ENCODE results near the gene IL17RA.
"Not testable (repeated sequence)": the region's sequence is repeated elsewhere in the genome, so short reads cannot be mapped to it uniquely, and the experiment has no call there.

The IL17RA gene

DNA sequence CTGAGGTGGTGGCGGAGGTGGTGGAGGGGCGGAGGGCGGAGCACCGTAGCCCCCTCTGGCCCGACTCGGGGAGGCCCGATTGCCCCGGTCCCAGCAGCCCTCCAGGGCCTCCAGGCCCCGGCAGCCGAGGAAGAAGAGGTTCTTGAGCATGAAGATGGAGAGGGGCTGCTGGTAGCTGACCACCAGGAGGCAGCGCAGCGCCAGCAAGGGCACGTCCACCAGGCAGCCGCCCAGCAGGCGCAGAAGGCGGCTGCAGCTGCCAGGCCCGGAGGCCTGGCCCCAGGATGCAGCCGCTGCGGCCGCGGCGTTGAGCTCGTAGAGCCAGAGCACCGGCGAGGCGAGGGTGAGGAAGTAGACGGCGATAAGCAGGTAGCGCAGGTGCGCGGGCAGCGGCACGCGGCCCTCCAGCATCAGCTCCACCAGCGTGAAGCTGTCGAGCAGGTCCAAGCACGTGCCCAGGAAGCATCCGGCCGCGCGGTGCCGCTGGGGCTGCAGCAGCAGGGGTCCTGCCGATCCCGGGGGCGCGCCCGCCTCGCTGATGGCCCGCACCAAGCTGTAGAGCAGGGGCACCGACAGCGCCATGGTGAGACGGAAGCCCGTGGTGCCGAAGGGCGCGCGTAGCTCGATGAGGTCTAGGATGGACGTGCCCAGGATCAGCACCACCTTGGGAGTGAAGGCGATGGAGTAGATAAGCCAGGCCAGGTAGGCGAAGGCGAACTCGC is 34.8 kb downstream of the IL17RA start:
- DNase-seq (ENCODE audit: low read depth, low spot score), result peak; percentile 28

DNA sequence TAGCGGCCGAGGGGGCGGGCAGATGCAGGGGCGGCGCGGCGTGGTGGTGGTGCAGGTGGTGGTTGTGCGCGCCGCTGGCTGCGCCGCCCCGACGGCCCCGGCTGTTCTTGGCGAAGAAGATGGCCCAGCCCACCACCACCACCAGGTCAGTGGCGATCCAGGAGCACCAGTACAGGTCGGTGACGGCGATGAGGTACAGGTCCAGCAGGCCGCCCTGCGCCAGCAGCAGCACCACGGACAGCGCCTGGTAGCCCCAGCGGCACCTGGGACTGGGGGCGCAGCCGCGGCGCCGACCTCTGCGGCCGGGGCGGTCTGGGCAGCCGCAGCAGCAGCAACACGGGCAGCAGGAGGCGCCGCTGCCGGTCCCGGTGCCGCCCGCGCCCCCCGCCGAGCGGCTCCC is 35.5 kb downstream of the IL17RA start:
- peak; percentile 56 for DNase-seq (ENCODE audit: low read depth, low spot score)

DNA sequence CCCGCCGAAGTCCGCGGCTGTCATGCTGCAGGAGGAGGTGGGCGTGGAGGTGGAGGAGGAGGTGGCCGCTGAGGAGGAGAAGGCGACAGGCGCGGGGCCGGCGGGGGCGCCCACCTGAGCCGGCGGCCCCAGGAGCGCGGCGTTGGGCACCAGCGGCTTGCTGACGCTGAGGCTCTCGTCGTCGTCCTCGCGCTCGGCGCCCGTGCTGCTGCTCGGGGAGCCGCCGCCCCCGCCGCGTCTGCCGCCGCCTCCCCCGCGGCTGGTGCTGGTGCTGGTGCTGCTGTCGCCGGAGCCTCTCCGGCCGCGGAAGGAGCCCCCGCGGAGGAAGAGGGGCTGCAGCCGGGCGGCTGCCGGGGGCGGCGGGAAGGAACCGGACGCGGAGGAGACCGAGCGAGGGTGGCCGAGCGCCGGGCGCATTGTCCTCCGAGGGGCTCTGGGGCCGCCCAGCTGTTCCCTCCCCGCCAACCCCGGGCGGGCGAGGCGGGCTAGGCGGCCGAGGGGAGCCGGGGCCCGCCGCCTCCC is 36.0 kb downstream of the IL17RA start:
- DNase-seq (ENCODE audit: low read depth, low spot score), result no peak

DNA sequence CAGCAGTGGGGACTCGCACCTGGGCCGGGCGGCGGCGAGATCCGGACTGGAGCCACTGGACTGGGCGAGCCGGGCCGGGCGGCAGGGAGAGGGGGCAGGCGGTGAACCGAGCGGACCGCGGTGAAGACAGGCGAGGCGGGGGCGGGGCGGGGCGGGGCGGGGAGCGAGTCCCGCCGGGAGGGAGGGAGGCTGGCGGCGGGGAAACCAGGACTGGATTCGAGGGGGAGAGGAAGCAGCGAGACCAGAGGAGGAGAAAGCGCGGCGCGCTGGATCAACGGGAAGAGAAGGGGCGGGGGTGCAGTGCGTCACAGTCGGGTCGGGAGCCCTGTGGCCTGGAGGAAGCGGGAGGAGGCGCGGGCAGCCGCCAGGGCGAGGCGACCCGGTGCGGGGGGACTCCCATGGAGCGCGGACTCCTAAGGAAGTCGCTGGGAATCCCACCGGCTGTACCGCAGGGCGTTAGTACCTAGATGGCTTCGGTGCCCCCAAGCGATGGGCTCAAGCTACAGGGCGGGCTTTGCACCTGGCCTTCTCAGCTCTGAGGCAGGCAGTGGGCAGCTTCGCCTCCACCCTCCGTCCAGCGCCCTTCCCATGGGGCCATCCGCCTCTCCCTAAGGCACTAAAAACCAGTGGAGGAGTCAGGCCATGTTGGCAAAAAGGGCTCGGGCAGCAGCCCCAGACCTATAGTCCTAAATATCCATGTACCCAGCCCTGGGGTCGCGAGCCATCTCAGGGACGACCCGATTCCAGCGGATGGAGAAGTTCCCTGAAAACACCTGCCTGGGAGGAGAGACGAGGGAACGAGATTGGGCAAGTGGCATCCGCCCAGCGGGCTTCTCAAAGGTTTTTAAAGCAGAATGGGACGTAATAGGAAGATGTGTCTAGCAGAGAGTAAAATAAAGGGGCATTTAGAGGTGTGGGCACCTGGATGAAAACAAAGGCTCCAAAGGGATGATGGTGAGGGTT is 36.7 kb downstream of the IL17RA start, which contains the start of gene TMEM121B:
Gene TMEM121B (minus strand): TSS at position 128 of the 963 bp plus-strand sequence. CDS start 233 bp downstream, outside the sequence.
- DNase-seq (ENCODE audit: low read depth, low spot score), result peak; percentile 83

DNA sequence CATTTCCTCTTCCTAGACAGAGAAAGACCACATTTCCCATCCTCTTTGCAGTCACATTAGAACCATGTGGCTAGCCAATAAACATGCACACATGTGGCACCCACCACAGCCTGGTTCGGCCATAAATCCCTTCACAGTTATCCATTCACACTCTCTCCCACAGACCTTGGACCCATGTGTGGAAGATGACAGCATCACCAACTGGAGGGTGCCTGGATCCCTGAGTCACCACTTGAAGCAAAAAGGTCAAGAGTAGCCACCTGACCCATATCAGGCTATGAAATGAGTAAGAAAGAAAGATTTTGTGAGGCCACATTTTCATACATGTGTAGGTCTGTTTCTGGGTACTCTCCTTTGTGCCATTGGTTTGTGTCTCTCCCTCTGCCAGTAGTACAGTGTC is 45.4 kb downstream of the IL17RA start:
- DNase-seq (ENCODE audit: low read depth, low spot score), result no peak

DNA sequence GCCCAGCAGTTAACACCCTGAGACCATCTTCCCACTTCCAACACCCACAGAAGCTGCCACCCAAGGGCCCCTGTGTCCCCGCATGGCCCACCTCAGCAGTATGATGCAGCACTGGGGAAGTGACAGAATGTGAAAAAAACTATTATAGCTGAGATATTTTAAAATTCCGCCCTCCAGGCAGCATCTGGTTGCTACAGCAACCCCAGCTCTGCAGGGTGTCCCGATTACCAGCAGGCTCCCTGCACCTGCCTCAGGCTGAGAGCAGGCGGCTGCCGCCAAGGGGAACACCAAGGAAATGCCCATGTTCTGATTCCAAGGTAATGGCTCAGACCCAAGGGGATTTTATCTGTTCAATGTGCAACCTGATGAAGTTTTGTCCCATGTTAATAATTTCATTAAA is 46.9 kb downstream of the IL17RA start:
- DNase-seq (ENCODE audit: low read depth, low spot score), result no peak

DNA sequence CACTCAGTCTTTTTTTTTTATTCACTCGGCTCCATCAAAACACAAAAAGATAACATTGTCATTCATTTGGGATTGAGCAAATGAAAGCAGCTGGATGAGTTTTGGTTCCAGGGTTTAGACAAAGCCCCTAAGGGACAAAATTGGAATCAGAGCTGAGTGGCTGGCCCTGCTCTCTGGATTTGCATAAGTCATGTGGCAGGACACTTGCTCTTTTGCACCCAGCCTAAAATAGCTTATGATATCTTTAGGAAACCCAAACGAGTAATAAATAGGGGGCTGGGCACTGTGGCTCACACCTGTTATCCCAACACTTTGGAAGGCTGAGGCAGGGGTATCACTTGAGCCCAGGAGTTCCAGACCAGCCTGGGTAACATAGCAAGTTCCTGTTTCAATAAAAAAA is 47.3 kb downstream of the IL17RA start:
- DNase-seq (ENCODE audit: low read depth, low spot score), result no peak

DNA sequence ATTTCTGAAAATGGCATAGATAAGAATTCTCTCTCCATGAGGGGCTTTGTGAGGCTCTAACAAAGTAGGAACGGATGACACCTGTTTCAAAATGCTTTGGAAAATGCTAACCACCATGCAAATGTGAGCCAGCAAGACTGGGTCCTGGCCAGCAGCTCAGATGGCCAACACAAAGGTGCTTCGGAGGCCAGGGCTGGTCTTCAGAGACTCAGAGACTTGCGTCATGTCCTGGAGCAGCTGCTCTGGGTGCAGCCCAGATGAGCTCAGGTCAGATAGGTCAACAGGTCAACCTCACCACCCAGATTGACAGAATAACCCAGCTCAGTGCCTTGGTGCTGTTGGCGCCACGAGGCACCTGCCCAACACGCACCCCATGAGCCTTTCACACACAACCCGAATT is 48.3 kb downstream of the IL17RA start:
- no peak for DNase-seq (ENCODE audit: low read depth, low spot score)

DNA sequence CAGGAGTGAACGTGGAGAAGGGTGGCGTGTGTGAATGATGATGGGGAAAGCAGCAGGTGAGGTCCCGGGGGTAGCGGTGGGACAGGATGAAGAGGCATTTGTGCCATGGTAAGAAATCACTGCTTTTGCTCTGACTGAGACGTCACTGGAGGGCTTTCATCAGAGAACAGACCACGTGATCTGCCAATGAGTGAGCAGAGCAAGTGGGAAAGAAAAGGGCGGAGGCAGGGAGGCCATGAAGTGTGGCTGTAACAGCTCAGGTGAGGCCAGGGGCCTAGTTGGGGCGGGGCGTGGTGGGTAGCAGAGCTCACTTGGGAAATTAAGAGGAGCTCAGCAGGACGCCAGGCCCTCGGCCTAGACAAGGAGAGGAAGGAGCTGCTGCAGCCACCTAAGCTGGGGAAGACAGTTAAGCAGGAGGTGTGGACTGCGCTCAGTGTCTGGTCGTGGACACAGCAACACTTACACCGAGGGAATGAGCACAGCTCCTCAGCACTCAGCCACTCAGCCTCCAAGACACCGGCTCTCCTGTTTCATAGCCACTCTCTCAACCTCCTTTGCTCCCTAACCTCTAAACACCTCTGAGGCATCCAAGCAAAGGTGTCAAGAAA is 50.5 kb downstream of the IL17RA start:
- no peak for DNase-seq (ENCODE audit: low read depth, low spot score)

DNA sequence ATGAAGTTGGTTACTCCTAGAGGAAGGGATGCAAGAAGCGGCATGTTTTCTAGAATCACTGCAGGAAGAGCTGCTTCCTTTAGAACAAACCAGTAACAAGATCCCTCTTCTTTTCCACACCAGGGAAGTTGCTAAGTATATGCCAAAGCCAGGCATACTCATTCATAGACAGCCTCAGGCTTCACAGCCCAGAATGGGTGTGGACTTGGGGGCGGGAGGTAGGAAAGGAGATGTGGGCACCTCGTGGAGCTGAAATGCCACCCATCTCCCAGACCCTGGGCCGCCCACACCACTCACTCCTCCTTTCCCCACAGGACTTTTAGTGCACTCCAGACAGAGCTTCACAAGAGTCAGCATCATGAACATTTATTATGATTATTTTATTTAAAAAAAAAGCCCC is 52.4 kb downstream of the IL17RA start:
- DNase-seq (ENCODE audit: low read depth, low spot score), result no peak

DNA sequence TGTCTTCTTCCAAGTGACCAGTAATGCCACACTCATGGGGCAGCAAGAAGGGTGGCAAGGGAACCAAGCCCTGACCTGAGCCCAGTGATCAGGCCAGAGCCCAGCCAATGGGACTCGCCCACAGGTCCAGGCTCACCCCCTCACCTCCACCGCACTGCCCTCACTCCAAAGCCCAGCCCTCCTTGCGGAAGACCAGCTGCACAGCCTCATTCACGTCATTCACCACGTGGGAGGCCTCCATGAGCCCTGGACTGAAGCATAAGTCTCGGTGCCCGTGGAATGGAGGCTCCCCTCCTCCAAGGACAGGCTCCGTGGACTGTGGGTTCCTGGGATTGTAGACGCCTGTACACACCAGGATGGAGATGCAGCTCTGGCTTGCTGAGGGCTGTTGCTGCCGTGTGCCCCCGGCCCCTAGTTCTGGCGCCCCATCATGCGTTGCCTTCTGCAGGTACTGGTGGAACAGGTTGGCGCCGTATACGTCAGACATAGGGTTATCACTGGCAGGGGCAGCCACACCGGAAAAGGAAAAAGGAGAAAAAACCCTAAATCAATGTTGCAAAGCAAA is 53.1 kb downstream of the IL17RA start:
- DNase-seq (ENCODE audit: low read depth, low spot score), result no peak

DNA sequence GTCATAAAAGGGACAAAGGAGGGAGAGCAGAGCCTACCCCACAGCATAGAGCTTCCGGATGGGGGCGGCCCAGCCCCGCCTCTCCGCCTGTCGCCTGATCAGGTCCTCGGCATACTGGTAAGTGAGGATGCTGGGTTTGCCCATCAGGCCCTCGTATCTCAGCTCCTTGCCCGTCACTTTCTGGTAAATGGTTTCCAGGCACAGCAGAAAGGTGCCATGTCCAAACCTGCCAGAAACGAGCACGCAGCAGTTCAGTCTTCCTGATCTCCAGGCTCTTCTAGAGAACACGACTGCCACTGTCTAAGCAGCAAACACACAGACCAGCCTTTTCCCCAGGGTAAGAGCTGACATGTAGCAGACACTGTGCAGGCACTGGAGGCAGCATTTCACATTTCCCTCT is 53.7 kb downstream of the IL17RA start:
- no peak for DNase-seq (ENCODE audit: low read depth, low spot score)

DNA sequence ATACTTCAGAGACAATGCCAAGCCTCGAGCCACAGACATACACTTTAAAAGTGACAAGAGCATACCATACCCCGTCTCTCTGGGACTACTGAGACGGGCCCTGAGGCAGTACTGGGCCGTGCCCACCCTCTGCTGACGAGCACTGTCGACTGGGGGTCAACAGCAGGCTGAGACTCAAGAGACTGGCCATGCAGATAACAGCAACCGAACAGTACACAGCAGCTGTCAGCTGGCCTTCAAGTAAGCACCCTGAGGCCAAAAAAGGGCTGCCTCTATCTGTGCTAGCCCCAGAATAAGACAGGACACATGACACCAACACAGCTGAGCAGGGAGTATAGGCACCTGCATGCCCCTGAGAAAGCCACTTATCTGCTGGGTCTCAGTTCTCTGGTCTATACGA is 55.2 kb downstream of the IL17RA start:
- DNase-seq (ENCODE audit: low read depth, low spot score), result no peak

DNA sequence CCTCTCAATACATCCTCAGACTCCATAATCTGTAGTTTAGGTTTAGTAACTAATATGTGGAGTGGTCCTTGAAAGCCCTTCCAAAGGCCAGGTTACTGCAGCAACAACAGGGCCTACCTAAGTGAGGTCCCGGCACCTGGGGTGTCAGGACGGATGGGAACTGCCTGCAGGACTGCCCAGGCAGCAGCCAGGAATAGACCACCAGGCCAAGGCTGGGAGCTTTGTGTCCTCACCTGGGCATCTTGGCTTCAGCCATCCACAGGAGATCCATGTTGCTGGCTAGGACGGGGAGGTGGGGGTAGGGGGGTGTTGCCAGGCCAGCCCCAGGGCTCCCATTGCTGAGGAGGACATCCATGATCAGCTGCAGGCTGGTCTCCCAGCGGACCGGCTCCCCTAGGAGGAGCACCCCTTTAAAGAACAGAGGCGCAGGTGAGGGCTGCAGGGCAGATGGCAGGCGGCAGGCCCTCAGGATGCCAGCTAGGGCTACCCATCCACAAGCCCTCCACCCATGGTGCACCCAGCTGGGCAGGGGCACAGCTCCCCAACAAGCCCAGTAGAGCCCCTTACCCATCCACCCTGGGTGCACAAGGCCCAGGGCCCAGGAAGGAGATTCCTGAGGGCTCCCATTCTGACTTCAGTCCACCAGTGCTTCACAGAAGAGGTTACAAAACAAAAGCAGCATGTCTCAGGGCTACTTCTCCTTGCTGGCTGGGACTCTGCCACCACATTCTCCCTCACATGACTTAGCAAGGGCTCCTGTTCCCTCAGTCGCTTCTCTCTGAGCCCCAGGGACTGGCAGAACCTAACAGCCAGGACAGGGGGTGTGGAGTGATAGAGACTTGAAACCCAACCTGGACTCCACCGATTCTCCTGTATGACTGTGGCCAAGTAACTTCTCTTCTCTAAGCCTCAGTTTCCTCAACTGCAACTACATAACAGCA is 56.3 kb downstream of the IL17RA start:
- no peak for DNase-seq (ENCODE audit: low read depth, low spot score)

DNA sequence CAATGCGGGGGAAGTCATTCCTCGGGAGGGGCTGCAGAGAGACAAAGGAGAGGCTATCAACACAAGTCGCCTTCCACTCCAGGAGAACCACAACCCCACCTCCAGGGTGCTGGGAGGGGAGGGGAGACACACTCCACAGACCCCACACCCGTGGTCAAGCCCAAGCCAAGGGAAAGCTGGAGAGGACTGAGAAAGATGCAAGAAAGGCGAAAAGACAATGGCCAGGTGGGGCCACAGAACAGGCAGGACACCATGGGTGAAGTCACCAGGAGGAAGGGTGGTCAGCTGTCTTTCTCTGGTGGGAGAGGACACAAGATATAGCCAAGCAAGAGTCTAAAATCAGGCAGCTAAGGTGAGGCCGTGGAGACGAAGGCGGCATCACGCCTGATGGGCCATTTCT is 58.3 kb downstream of the IL17RA start:
- DNase-seq (ENCODE audit: low read depth, low spot score), result no peak

DNA sequence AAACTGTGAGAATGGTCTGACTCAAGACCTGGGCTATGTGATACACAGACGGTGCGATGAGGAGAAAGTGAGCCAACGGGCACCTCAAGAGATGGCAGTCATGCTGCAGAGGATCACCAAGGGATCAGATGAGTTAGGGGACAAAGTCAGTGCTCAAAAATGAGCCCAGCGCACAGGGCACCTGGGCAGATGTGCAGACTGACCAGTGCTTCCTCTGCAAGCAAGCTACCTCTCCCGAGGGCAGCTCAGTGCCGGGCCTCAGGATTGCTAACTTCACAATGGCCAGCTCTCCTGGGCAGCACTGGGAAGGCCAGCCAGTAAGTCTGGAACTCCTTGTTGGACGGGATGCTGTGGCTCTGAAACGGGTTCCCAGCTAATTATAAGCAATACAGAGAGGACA is 59.0 kb downstream of the IL17RA start:
- no peak for DNase-seq (ENCODE audit: low read depth, low spot score)

DNA sequence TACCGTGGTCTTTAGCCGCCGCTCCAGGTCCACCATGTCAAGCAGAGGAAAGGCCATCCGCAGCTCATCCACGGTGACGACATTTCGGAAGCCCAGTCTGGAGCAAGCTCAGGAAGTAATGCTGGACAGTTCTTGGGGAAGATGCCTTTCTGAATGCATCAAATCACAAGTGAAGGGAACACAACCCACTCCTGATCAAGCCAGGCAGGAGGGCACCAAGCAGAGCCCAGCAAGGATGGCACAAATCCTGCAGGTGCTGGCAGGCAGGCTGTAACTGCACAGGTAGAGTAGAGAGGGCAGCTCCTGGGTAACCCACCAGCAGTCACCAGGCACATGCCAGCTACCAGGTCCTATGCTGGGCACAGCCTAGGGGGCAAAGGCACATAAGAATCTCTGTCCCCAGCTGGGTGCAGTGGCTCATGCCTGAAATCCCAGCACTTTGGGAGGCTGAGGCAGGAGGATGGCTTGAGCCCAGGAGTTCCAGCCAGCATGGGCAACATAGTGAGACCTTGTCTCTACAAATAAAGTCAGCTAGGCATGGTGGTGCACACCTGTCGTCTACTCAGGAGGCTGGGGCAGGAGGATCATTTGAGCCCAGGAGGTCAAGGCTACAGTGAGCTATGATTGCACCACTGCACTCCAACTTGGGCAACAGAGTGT is 60.4 kb downstream of the IL17RA start:
- no peak for DNase-seq (ENCODE audit: low read depth, low spot score)

DNA sequence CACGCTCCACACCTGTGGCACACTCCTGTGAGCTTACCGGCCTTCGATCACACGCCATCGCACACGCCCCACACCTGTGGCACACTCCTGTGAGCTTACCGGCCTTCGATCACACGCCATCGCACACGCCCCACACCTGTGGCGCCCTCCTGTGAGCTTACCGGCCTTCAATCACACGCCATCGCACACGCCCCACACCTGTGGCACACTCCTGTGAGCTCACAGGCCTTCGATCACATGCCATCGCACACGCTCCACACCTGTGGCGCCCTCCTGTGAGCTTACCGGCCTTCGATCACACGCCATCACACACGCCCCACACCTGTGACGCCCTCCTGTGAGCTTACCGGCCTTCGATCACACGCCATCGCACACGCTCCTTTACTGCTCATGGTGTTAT is 62.7 kb downstream of the IL17RA start:
- DNase-seq (ENCODE audit: low read depth, low spot score), result not testable (repeated sequence)

DNA sequence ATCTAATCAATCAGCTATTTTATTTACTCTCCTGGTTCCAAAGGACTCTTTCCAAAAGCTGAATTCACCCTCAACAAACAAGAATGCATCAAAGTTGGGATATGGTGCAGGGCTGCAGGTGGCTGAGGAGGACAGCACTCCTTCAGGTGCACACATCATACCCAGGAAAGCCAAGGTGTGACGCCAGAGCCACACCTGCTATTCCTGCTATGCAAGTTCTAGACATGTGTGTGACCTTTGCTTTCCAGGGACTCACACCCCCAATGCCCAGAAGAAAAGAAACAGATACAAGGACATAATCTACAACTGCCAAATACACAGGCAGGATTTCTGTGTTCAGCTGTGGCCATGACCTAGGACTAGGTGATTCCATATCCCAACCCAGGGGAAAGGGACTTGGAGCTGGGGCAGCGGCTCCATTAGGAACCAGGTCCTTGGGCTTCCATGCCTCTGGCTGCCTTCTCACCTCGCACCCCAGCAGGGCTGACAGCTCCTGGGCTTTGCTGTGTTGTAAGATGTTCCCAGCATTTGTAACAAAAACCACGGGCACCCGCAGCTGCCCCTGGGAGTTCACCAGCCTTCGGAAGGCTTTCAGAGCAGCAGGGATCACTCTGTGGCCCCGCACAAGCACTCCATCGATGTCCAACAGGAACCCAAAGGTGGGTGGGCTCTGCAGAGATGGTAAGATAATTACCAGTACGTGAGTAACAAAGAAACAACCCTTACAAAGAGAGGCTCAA is 64.4 kb downstream of the IL17RA start:
- DNase-seq (ENCODE audit: low read depth, low spot score), result no peak
